Stimulated activated CD4-positive, alpha-beta T cell treated with anti-CD3 and anti-CD28 coated beads, TNF-alpha, amount 100 ng/mL, for 48 hours (primary cell): ENCODE results near the gene PLEKHG5.
"Not testable (repeated sequence)": the region's sequence is repeated elsewhere in the genome, so short reads cannot be mapped to it uniquely, and the experiment has no call there.

Experiments used
- DNase-seq, 3 donors: peaks; one replicate each; pipeline ENCODE4 v3.0.0-alpha.2; 2020; ENCODE audit warnings: low read depth in 3 of 3

Gene PLEKHG5

DNA sequence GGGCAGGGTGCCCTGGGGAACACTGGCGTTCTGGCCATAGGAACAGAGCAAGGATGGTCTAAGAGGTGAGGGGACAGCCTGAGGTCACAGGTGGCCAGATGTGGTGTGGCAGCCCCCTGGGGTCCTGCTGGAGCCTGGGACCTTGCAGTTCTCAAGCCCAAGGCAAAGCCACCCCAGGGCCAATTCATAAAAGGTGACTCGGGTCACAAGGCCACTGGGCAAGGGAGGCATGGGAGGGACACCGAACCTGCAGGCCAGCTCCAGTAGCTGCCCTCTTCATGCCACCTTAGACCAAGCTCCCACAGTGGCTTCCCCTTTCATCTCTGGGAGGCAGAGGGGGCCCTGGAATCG lies 44.8 kb downstream of the PLEKHG5 start:
- no peak for DNase-seq

DNA sequence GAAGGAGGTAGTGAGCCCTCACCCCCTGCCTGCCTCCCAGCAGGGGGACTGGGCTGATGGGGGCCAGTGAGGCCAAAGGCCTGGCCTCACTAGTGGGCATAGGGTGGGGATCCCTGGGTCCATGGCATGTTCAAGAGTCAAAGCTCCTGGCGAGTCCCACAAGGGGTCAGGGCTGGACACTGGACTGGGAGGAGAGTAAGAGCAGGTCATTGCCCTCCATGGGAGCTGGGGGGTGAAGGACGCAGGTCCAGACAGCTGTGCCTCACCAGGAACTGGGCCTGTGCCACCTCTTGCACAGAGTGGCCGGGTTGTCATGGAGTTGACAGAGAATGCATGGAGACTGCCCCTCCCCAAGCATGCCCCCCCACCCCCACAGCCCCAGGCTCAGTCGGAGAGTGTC lies 45.5 kb downstream of the PLEKHG5 start:
- DNase-seq: not testable (repeated sequence)

DNA sequence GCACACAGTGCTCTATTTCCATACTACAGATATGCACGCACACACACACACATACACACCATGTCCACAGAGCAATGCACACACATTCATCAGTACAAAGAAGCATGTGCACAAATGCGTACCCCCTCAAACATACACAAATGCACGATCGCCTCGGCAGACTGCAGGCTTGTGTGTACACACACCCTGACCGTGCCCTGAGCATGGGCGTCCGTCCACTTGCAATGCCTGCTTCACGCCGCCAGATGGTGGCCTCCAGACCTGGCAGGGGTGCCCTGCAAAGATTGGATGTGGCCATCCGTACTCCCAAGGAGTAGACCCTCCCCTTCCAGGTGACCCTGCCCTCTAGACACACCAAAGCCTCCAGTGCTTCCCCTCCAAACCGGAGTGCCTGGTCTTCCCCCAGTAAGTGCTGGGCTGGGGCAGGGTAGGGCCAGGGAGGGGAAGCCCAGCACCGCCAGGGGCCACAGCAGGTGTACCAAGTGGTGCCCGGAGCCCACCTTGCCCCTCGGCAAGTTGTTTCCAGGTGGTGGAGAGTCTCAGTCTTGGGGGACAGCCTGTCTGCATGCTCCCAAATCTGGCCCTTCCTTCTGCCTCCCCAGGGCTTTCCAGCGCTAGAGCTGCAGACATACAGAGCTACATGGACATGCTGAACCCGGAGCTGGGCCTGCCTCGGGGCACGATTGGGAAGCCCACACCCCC lies 46.3 kb downstream of the PLEKHG5 start:
- no peak for DNase-seq

DNA sequence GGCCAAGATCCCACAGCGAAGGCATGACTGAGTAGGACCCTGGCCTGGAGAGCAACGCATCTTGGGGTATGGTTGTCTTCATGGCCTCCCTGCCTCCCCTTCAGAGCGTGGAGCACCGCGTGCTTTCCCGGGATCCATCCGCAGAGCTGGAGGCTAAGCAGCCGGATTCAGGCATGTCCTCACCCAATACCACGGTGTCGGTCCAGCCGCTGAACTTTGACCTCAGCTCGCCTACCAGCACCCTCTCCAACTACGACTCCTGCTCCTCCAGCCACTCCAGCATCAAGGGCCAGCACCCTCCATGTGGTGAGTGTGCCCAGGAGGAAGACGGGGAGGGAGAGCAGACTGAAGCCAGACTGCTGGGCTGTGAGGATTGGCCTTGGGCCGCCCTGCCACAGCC lies 47.1 kb downstream of the PLEKHG5 start:
- no peak for DNase-seq

DNA sequence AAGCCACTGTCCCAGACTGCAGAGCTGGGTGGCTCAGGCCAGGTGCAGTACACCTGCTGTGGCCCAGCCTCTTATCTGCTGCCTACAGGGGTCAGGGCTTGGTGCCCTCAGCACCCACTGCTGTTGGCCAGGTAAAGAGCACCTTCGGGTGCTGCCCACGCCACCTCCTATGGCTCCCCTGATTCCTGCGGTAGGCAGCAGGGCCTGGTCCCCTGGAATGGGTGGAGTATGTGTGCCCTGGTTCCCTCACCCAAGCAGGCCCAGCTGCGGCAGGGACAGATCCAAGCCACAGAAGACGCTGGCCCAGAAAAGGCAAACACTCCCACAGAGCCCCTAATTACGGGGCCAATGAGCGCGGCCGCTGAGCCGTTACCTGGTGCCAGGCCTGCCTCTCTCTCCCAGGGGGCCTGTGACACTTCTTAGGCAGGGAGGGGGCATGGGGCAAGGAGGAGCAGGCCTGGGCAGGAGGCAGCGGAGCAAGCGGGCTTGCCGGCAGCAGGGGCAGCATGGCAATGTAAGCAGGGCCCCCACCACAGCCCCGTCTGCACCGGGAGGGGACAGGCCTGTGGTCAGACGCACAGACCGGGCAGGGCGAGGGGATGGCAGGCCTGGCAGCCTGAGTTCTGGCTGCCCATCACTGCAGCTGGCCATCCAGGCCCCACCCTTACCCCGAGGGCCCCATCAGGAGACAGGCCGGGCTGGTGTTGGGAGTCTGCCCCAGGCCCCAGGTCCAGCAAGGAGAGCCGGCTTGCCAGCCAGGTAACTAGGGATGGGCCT lies 47.9 kb downstream of the PLEKHG5 start:
- DNase-seq: no peak

DNA sequence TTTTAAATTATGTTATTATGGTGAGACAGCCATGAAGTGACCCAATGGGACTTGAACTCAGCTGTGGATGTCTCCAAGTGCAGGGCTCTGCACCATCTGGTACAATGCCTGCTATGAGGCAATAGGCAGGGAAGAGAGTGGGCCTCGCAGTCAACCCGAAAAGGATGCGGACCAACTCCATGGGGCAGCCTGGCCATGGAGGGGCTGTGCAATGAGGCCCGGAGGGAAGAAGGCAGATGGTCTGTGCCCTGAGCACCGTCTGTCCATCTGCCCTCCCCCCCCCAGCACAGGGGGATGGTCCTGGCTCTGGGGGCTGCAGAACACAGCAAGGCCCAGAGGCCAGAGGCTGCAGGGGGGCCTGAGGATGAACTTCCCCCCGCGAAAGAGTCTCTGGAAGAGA lies 49.9 kb downstream of the PLEKHG5 start:
- no peak for DNase-seq

DNA sequence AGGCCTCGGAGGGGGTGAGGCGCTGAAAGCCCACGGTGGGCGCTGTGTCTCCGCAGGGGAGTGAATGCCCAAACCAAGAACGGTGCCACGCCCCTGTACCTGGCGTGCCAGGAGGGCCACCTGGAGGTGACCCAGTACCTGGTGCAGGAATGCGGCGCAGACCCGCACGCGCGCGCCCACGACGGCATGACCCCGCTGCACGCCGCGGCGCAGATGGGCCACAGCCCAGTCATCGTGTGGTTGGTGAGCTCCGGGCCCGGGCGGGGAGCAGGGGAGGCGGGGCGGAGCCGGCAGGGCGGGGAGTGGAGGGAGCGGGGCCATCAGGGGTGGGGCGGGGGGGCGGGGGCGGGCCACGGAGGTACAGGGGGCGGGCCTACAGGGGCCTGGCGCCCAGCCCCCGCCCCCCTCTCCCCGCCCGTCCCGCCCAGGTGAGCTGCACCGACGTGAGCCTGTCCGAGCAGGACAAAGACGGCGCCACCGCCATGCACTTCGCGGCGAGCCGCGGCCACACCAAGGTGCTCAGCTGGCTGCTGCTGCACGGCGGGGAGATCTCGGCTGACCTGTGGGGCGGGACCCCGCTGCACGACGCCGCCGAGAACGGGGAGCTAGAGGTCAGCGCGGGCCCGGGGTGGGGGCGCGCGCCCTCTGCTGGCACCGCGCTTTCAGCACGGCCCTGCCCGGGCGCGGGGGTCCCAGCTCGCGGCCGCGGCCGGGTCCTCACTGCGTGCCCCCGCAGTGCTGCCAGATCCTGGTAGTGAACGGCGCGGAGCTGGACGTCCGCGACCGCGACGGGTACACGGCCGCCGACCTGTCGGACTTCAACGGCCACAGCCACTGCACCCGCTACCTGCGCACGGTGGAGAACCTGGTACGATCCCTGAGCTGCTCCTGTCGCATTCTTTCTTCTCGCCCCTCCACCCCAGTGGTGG lies 51.0 kb downstream of the PLEKHG5 start:
- DNase-seq: peak; percentile 41 to 79 (median 57)

DNA sequence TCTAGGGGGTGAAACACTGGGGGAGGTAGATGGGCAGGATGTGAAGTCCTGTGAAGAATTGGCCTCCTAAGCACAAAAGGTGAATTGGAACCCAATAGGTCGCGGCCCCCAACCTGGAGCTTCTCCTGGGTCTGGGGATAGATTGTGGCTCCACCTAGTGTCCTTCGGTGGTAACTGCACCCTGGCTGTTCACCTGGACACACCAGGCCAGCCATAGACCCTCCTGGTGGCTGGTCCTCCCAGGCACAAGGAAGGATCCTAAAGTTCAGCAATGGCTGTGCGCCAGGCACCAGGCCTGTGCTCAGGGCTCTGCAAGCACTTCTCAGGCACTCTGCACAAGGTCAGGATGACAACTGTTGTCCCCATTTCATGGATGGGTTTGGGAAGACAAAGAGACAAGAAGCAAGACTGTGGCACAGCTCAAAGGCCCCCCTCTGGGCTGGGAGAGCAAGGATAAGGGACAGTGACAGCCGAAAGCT lies 53.4 kb downstream of the PLEKHG5 start:
- peak; percentile 46 to 61 (median 58) for DNase-seq

DNA sequence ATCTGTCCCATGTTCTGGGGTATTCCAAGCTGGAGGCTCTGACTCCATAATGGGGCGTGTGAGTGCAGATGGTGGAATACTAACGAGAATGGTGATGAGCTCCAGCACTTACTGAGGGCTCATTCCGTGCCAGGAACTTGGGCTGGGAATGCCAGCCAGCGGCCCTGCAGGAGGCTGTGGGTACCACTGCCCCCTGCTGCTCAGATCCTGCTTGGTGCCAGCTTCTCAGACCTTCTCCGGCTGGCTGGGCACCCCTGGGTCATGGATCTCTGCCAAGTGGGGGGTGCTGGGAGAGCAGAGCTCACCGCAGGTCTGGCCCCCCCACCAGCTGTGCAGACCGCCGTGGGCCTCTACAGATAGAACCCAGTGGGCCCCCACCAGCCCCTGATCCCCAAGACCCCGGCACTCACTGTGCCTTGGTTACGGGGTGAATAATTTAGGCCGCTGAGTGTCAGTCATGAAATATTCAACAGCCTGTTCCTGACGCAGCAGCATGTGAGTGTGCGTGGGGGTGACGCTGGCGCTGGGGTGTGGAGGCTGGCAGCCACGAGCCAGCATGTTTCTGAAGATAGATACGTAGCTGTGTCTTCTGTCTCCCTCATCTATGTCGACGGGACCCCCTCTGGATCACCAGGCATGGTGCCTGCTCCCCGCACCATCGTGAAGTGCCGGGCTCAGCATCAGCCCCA lies 54.3 kb downstream of the PLEKHG5 start:
- not testable (repeated sequence) for DNase-seq

DNA sequence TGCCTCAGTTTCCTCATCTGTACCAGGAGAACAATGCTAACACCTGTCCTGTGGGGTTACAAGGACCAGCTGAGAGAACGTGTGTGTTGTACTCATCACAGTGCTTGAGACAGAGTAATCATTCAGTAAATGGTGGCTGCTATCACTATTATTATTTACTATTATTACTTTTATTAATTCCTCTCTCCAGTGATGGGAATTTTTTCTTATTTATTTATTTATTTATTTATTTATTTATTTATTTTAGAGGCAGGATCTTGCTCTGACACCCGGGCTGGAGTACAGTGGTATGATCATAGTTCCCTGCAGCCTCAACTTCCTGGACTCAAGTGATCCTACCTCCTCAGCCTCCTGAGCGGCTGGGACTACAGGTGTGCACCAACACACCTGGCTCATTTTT lies 55.2 kb downstream of the PLEKHG5 start:
- not testable (repeated sequence) for DNase-seq

DNA sequence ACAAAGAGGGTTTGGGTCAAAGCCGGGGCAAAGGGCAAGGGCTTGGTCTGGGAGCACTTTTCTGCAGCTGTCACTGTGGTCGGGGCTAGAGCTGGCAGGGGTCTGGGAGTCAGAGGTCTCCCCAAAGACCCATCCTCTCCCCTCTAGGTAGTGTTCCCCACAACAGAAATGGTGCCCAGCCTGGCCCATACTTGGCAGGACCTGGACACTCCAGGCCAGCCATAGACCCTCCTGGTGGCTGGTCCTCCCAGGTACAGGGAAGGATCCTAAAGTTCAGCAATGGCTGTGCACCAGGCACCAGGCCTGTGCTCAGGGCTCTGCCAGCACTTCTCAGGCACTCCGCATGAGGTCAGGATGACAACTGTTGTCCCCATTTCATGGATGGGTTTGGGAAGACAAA lies 55.9 kb downstream of the PLEKHG5 start:
- no peak for DNase-seq

DNA sequence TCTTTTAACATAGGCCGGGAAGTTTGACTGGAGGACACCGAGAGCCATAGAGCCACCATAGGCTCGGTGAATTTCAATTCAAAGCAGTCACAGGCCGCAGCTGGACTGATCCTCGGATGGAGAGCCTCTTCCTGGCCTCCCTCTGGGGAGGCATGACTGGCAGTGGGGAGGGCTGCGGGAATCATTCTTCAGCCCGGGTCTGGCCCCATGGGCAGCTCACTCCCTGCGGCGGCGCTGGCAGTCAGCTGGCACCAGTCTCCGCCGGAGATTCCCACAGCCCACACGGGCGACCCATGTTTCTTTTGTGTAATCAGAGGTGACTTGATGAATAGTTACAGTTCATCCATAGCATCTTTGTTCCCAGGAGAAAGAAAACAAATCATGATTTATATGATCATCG lies 56.3 kb downstream of the PLEKHG5 start:
- no peak for DNase-seq

DNA sequence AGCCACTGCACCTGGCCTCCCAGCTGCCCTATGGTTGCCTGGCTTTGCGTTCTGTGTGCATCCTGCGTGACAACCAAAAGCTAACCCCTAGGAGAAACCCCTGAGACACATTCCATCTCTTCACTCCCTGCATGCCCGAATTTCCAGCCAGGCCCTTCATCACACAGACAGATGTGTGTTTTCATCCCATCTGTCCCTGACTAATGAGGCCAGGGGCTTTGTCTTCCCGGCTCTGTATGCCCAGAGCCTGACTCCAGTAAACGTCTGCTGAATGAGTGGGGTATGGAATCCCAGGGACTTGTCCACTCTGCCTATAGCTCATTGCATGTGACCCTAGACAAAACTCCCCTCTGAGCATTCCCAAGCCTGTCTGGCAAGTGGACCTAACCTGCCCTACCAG lies 57.3 kb downstream of the PLEKHG5 start:
- DNase-seq: no peak

DNA sequence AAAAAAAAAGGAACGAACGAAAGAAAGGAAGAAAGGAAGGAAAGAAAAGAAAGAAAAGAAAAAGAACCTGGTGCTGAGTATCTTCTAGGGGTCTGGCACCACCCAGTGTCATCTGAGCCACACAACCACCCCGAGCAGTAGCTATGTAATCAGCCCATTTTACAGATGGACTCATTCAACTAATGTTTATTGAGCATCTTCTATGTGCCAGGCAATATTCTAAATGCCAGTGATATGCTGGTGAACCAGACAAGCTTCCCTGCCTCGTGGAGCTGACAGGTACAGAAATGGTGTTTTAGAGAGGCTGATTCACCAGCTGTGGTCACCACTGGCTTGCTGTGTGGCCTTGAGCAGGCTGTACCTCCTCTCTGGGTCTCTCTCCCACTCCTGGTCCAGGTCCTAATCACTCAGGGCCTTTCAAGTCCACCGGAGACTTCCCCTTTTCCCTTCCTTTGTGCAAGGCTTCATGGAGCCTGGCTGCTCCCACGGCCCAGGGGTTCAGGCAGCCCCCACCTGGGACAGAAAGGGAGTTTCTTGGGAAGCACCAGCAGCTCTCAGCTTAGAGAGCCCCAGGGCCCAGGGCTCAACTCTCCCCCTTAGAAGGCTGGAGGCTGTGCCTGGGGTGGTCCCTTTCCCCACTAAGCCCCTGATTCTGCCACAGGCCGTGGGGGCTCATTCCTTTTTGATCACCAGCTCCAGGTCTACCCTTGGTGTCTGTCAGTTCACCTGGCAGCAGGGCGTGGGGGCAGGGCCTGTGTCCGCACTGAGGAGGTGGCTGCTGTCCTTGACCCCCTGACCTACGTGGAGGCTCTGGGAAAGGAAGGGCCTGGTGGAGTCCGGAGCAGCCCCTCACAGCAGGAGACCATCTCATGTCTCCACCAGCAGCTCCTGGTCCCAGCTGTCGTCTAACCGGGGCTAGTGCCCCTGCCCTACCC lies 59.6 kb downstream of the PLEKHG5 start:
- not testable (repeated sequence) for DNase-seq

DNA sequence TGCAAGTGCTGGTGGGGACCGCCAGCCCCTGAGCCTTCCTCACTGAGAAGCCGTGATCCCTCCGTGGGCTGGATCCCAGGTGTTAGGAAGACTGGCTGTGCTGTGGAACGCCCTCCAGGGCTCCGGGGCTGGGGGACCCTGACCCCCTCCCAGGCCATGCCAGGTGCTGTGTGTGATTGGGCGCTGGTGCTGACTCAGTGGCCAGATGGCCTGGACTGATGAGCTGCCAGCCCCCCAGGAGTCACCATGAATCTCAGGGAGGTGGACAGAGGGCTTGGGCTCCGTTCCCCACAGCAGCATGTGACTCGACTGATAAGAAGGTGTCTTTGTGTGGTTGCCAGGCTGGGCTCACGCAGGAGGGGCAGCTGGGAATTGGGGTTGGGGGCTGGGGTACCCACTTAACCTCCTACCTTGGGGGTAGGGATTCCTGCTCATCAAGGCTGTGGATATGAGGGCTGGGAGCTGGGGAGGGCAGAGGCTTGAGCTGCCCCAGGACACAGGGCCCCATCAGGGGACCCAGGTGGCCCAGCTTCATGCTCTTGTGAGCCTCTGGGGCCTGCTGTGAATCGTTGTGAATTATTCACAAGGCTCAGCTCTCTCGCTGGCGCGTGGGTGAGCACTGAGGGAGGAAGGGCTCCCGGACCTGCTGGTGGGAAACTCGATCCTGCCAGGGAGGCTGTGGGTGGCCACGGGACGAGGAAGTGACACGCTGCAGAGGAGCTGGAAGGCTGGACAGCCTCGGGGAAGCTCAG lies 61.6 kb downstream of the PLEKHG5 start:
- not testable (repeated sequence) for DNase-seq

DNA sequence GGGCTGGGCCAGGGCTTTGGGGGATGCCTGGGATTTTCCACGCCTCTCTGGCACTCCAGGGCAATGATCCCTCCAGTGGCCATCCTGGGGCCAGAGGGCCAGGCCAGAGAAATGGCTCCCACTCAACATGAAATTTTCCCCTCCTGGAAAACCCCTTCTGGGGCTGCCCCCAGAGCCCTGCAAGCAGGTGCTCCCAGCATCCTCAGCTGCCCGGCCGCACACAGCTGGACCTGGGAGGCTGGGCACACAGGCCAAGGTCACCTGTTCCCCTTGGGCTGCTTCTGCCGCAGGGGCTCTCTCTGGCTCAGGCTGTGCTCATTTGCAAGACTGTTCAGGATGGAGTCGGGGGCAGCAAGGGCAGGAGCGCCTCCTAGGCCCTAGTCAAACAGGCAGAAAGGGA lies 63.0 kb downstream of the PLEKHG5 start:
- DNase-seq: not testable (repeated sequence)

DNA sequence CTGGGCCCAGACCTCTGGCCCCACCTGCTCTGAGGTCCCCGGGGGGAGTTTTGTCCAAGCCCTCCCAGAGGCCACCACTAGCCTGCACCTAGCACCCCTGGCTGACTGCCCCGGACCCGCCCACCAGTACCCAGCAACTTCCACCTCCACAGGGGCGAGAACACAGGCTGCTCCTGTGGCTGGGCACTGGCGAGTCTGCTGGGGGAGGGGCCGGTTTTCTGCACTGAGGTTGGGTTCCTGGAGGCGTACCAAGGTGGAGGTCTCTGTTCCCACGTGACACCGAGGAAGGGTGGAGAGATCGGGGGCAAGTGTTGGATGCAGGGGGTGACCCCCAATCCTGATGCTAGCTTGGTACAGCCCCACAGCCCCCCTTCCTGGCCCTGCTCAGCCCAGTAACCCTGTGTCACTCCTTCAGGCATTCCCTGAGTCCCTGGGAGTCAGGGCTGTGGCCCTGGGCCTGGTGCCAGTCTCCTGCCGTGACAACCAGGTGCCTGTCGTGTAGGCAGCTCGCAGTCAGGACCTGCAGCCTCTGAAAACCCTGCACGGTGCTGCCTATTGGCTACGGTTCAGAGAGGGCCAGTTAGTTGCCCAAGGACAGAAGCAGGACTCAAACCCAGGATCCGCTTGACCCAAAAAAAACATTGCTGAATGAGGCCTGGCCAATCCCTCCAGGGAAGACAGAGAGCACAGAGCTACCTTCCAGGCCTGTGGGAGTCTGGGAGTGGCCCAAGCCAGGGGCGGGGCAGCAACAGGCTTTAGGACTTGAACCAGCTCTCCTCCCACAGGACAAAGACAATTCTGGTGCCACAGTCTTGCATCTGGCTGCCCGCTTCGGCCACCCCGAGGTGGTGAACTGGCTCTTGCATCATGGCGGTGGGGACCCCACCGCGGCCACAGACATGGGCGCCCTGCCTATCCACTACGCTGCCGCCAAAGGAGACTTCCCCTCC lies 63.8 kb downstream of the PLEKHG5 start:
- DNase-seq: no peak

DNA sequence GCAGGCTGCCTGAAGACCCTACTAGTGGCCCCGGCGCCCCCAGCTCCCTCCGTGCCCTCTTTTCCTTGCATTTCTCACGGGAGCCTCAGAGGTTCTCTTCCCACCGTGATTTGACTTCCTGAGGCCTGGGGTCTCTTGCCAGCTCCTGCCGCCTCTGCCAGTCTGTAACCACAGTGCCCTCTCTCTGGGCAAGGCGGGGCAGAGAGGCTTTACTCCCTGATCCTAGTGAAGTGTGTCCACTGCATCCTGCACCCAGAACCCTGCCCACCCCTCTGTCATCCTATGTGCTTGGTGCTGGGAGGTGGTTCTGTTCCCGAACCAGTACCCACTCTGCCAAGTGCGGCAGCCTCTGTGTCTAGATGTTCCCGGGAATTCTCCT lies 64.5 kb downstream of the PLEKHG5 start:
- no peak for DNase-seq
